Liver (tissue), 3 donors: ENCODE measurements around the gene PROX2.
A peak's percentile ranks its signal among the peaks of the same experiment; 100 is the strongest.

Experiments
- ATF3 ChIP-seq: IDR thresholded peaks from 2 replicates; pipeline ENCODE4 v1.6.1; 2016; ENCODE audit warnings: antibody characterized with exemption
- EGR1 ChIP-seq, 2 donors: IDR thresholded peaks; 2 replicates each; pipeline ENCODE4 v1.6.1; 2016 to 2018; ENCODE audit warnings: antibody characterized with exemption in 2 of 2, low read depth in 2 of 2
- FOXA1 ChIP-seq: IDR thresholded peaks from 2 replicates; pipeline ENCODE4 v1.6.1; 2016; ENCODE audit warnings: antibody characterized with exemption
- GABPA ChIP-seq, 2 donors: IDR thresholded peaks in 1 of 2; conservative IDR thresholded peaks in 1 of 2; 2 replicates each; pipeline ENCODE4 v1.6.1; 2016; ENCODE audit warnings: antibody characterized with exemption in 2 of 2, mild to moderate bottlenecking in 1 of 2, moderate library complexity in 1 of 2
- NR2F2 ChIP-seq: IDR thresholded peaks from 2 replicates; pipeline ENCODE4 v1.6.1; 2016; ENCODE audit warnings: antibody characterized with exemption
- RAD21 ChIP-seq, 2 donors: IDR thresholded peaks; 2 replicates each; pipeline ENCODE4 v1.6.1; 2016; ENCODE audit warnings: antibody characterized with exemption in 2 of 2, mild to moderate bottlenecking in 2 of 2
- SP1 ChIP-seq: IDR thresholded peaks from 2 replicates; pipeline ENCODE4 v1.6.1; 2018; ENCODE audit warnings: antibody characterized with exemption, mild to moderate bottlenecking
- TAF1 ChIP-seq: conservative IDR thresholded peaks from 2 replicates; pipeline ENCODE4 v1.6.1; 2016; ENCODE audit warnings: antibody characterized with exemption, mild to moderate bottlenecking
- YY1 ChIP-seq: IDR thresholded peaks from 2 replicates; pipeline ENCODE4 v1.6.1; 2016; ENCODE audit warnings: antibody characterized with exemption, mild to moderate bottlenecking
- TF ChIP-seq, protein P1 (sequence below): fragments of 150-350 bp; IDR thresholded peaks from 2 replicates; pipeline ENCODE4 v1.5.1; 2017; ENCODE audit warnings: improper control_type of control experiment, low read depth, low read length; ENCODE audit not compliant: missing input control
- TF ChIP-seq, protein P2 (sequence below): IDR thresholded peaks from 2 replicates; pipeline ENCODE4 v1.6.1; 2016; ENCODE audit warnings: antibody characterized with exemption, mild to moderate bottlenecking
- TF ChIP-seq, protein P3 (sequence below): IDR thresholded peaks from 2 replicates; pipeline ENCODE4 v1.6.1; 2016; ENCODE audit warnings: antibody characterized with exemption
- TF ChIP-seq, protein P4 (sequence below): IDR thresholded peaks from 2 replicates; pipeline ENCODE4 v1.6.1; 2016; ENCODE audit warnings: antibody characterized with exemption
- donor health status: healthy.
- donor health status: healthy.

DNA sequence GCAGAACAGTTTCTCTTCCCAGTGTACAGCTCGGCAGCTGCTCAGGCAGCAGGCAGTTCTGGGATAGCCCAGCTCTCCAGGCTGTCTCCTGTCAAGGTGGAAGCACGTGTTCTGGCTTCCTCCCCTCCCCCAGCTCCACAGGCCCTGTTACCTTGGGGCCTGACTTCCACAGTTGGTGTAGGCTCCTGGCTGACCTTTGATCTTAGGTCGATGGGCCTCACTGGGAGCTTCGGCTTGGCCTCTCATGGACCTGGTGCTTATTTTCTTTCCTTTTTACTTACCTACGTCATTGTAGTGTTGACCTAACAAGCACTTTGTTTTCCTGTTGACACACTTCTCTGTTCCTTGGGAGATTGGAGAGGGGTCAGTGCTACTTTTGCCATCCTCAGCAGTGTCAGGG is 22.7 kb upstream of the PROX2 start:
- TF ChIP-seq, protein P1, sequence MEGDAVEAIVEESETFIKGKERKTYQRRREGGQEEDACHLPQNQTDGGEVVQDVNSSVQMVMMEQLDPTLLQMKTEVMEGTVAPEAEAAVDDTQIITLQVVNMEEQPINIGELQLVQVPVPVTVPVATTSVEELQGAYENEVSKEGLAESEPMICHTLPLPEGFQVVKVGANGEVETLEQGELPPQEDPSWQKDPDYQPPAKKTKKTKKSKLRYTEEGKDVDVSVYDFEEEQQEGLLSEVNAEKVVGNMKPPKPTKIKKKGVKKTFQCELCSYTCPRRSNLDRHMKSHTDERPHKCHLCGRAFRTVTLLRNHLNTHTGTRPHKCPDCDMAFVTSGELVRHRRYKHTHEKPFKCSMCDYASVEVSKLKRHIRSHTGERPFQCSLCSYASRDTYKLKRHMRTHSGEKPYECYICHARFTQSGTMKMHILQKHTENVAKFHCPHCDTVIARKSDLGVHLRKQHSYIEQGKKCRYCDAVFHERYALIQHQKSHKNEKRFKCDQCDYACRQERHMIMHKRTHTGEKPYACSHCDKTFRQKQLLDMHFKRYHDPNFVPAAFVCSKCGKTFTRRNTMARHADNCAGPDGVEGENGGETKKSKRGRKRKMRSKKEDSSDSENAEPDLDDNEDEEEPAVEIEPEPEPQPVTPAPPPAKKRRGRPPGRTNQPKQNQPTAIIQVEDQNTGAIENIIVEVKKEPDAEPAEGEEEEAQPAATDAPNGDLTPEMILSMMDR: no peak
- TF ChIP-seq RAD21 (IDR thresholded peaks at IDR 0.05) (peak in 1 of 2 donors; percentile 37), YY1 (peak; percentile 25), TAF1 (no peak), ATF3 (no peak), GABPA (IDR thresholded peaks at IDR 0.05 in 1 of 2, conservative IDR thresholded peaks at IDR 0.05 in 1 of 2) (peak in 1 of 2 donors; percentile 59), NR2F2 (peak; percentile 97), EGR1 (IDR thresholded peaks at IDR 0.05; ENCODE audit: low read depth in 2 of 2) (peak in 1 of 2 donors; percentile 21), SP1 (peak; percentile 87), FOXA1 (peak; percentile 29)
- TF ChIP-seq, protein P2, sequence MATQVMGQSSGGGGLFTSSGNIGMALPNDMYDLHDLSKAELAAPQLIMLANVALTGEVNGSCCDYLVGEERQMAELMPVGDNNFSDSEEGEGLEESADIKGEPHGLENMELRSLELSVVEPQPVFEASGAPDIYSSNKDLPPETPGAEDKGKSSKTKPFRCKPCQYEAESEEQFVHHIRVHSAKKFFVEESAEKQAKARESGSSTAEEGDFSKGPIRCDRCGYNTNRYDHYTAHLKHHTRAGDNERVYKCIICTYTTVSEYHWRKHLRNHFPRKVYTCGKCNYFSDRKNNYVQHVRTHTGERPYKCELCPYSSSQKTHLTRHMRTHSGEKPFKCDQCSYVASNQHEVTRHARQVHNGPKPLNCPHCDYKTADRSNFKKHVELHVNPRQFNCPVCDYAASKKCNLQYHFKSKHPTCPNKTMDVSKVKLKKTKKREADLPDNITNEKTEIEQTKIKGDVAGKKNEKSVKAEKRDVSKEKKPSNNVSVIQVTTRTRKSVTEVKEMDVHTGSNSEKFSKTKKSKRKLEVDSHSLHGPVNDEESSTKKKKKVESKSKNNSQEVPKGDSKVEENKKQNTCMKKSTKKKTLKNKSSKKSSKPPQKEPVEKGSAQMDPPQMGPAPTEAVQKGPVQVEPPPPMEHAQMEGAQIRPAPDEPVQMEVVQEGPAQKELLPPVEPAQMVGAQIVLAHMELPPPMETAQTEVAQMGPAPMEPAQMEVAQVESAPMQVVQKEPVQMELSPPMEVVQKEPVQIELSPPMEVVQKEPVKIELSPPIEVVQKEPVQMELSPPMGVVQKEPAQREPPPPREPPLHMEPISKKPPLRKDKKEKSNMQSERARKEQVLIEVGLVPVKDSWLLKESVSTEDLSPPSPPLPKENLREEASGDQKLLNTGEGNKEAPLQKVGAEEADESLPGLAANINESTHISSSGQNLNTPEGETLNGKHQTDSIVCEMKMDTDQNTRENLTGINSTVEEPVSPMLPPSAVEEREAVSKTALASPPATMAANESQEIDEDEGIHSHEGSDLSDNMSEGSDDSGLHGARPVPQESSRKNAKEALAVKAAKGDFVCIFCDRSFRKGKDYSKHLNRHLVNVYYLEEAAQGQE: no peak
- TF ChIP-seq, protein P3, sequence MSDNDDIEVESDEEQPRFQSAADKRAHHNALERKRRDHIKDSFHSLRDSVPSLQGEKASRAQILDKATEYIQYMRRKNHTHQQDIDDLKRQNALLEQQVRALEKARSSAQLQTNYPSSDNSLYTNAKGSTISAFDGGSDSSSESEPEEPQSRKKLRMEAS: peak; percentile 89
- TF ChIP-seq, protein P4, sequence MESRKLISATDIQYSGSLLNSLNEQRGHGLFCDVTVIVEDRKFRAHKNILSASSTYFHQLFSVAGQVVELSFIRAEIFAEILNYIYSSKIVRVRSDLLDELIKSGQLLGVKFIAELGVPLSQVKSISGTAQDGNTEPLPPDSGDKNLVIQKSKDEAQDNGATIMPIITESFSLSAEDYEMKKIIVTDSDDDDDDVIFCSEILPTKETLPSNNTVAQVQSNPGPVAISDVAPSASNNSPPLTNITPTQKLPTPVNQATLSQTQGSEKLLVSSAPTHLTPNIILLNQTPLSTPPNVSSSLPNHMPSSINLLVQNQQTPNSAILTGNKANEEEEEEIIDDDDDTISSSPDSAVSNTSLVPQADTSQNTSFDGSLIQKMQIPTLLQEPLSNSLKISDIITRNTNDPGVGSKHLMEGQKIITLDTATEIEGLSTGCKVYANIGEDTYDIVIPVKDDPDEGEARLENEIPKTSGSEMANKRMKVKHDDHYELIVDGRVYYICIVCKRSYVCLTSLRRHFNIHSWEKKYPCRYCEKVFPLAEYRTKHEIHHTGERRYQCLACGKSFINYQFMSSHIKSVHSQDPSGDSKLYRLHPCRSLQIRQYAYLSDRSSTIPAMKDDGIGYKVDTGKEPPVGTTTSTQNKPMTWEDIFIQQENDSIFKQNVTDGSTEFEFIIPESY: no peak
